Fibroblast of skin of right quadriceps (primary cell): ENCODE data around the gene PLAA.

Experiments used
- DNase-seq: peaks from one replicate; pipeline ENCODE4 v3.0.0-alpha.2; 2013

The PLAA gene

GRCh38 chr9:26946753-26947727 is at the start of gene PLAA:
PLAA (minus strand) TSS chr9:26947242; CDS start chr9:26947045, 197 bp downstream.
- DNase-seq = peak; percentile 90

- DNase-seq = no peak
Measured at GRCh38 chr9:26995810-26996209, 48.8 kb upstream of the PLAA start.

GRCh38 chr9:26983340-26983739 is 36.3 kb upstream of the PLAA start:
- no peak for DNase-seq

GRCh38 chr9:26975728-26976707 is 29.0 kb upstream of the PLAA start:
- DNase-seq = peak; percentile 42

GRCh38 chr9:26974927-26975326 is 27.9 kb upstream of the PLAA start:
- no peak for DNase-seq

- no peak for DNase-seq
Measured at GRCh38 chr9:26973989-26974388, 26.9 kb upstream of the PLAA start.

- DNase-seq = no peak
Measured at GRCh38 chr9:26971721-26972120, 24.7 kb upstream of the PLAA start.

- DNase-seq = no peak
Measured at GRCh38 chr9:26956860-26957233, 9.8 kb upstream of the PLAA start.

GRCh38 chr9:26955921-26956859 is 9.1 kb upstream of the PLAA start, which contains the start of gene IFT74:
IFT74 (plus strand) TSS chr9:26956412; CDS start chr9:26961968, 5,556 bp downstream.
- peak; percentile 98 for DNase-seq

GRCh38 chr9:26955222-26955903 is 8.3 kb upstream of the PLAA start:
- DNase-seq = no peak

GRCh38 chr9:26954050-26954508 is 7.0 kb upstream of the PLAA start:
- no peak for DNase-seq

GRCh38 chr9:26951794-26952193 is 4.8 kb upstream of the PLAA start:
- DNase-seq = no peak

GRCh38 chr9:26950521-26950920 is 3.5 kb upstream of the PLAA start:
- DNase-seq = no peak

GRCh38 chr9:26949637-26950069 is 2.6 kb upstream of the PLAA start:
- no peak for DNase-seq

- DNase-seq = no peak
Measured at GRCh38 chr9:26947736-26948135, 694 bp upstream of the PLAA start.

- no peak for DNase-seq
Measured at GRCh38 chr9:26945591-26945990, 1.5 kb downstream of the PLAA start.

GRCh38 chr9:26940779-26941178 is 6.3 kb downstream of the PLAA start:
- DNase-seq = no peak

GRCh38 chr9:26939955-26940711 is 6.9 kb downstream of the PLAA start:
- no peak for DNase-seq

GRCh38 chr9:26937816-26938371 is 9.1 kb downstream of the PLAA start:
- no peak for DNase-seq

- DNase-seq = no peak
Measured at GRCh38 chr9:26935847-26936246, 11.2 kb downstream of the PLAA start.
